ENCODE measurements around the gene ANGPTL8. TPM values are rescaled to one million over a fixed set of nuclear protein-coding genes. Genes with fewer than 3 reads are reported as not detected.
A peak's percentile ranks its signal among the peaks of the same experiment; 100 is the strongest.

ANGPTL8 gene
- total and polyA plus RNA-seq, 2 of the 13 experiments (the other 11 are each of a cell fraction or from before 2014, with no cell fraction given) = 27.3 to 243 TPM

DNA sequence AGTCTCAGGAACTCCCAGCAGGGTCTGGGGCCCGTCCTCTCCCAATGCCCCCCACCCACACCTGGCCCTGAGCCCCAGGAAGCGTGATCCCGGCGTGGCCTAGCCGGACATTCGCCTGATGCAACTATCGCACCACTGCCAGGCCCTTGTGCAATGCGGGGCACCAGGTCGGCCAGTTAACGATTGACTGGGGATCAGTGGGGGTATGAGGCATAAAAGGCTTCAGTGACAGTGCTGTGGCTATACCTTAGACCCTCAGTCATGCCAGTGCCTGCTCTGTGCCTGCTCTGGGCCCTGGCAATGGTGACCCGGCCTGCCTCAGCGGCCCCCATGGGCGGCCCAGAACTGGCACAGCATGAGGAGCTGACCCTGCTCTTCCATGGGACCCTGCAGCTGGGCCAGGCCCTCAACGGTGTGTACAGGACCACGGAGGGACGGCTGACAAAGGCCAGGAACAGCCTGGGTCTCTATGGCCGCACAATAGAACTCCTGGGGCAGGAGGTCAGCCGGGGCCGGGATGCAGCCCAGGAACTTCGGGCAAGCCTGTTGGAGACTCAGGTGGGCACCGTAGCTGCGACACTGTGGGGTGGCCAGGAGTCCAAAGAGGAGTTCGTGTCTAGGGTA lies at the start of gene ANGPTL8 (continued):
- TF ChIP-seq, protein P1, sequence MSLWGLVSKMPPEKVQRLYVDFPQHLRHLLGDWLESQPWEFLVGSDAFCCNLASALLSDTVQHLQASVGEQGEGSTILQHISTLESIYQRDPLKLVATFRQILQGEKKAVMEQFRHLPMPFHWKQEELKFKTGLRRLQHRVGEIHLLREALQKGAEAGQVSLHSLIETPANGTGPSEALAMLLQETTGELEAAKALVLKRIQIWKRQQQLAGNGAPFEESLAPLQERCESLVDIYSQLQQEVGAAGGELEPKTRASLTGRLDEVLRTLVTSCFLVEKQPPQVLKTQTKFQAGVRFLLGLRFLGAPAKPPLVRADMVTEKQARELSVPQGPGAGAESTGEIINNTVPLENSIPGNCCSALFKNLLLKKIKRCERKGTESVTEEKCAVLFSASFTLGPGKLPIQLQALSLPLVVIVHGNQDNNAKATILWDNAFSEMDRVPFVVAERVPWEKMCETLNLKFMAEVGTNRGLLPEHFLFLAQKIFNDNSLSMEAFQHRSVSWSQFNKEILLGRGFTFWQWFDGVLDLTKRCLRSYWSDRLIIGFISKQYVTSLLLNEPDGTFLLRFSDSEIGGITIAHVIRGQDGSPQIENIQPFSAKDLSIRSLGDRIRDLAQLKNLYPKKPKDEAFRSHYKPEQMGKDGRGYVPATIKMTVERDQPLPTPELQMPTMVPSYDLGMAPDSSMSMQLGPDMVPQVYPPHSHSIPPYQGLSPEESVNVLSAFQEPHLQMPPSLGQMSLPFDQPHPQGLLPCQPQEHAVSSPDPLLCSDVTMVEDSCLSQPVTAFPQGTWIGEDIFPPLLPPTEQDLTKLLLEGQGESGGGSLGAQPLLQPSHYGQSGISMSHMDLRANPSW (CRISPR knock-in tag; IDR thresholded peaks at IDR 0.05; ENCODE audit: borderline replicate concordance) = peak; percentile 77; the same call in 1 of the 2 replicates
- TF ChIP-seq MEIS1 (CRISPR knock-in tag; IDR thresholded peaks at IDR 0.05; ENCODE audit: borderline replicate concordance) = 0 out of 2 replicates have a peak, but pooled peaks have one; percentile 79
- peak; percentile 75 for TF ChIP-seq ZNF781 (CRISPR knock-in tag; IDR thresholded peaks at IDR 0.05; ENCODE audit: borderline replicate concordance, not compliant biosample characterization)
- peak; percentile 70 for TF ChIP-seq ISL2 (CRISPR knock-in tag; IDR thresholded peaks at IDR 0.05)
- peak; percentile 96 for TF ChIP-seq NCOA1 (CRISPR knock-in tag; IDR thresholded peaks at IDR 0.05)
- TF ChIP-seq ZNF576 (CRISPR knock-in tag; IDR thresholded peaks at IDR 0.05) = peak; percentile 81; the same call in 1 of the 2 replicates
- TF ChIP-seq REST (IDR thresholded peaks at IDR 0.05; ENCODE audit: borderline replicate concordance in 1 of 2, low read depth in 1 of 2, low read length in 2 of 2) = peak in 1 of 2 experiments; percentile 77; a peak in 2 of 4 replicates
- peak; percentile 51; the same call in 1 of the 2 replicates for TF ChIP-seq SIX1 (CRISPR knock-in tag; IDR thresholded peaks at IDR 0.05; ENCODE audit: borderline replicate concordance)
- no peak for TF ChIP-seq ATF1 (CRISPR knock-in tag; IDR thresholded peaks at IDR 0.05)
- peak; percentile 88 for TF ChIP-seq ZNF563 (CRISPR knock-in tag; IDR thresholded peaks at IDR 0.05)
- no peak for TF ChIP-seq ZNF776 (CRISPR knock-in tag; IDR thresholded peaks at IDR 0.05)
- TF ChIP-seq GFI1 (CRISPR knock-in tag; IDR thresholded peaks at IDR 0.05; ENCODE audit: borderline replicate concordance) = peak; percentile 77; the same call in 1 of the 2 replicates
- TF ChIP-seq SMARCC2 (IDR thresholded peaks at IDR 0.05) = no peak
- TF ChIP-seq POLR2AphosphoS5 (IDR thresholded peaks at IDR 0.05; ENCODE audit: low read depth, low read length) = peak; percentile 98
- peak; percentile 99 for TF ChIP-seq HIC2 (CRISPR knock-in tag; IDR thresholded peaks at IDR 0.05; ENCODE audit: low read depth)
- 0 out of 2 replicates have a peak, but pooled peaks have one; percentile 29 for TF ChIP-seq HOXA7 (CRISPR knock-in tag; IDR thresholded peaks at IDR 0.05)
- TF ChIP-seq, protein P2, sequence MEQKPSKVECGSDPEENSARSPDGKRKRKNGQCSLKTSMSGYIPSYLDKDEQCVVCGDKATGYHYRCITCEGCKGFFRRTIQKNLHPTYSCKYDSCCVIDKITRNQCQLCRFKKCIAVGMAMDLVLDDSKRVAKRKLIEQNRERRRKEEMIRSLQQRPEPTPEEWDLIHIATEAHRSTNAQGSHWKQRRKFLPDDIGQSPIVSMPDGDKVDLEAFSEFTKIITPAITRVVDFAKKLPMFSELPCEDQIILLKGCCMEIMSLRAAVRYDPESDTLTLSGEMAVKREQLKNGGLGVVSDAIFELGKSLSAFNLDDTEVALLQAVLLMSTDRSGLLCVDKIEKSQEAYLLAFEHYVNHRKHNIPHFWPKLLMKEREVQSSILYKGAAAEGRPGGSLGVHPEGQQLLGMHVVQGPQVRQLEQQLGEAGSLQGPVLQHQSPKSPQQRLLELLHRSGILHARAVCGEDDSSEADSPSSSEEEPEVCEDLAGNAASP (CRISPR knock-in tag; IDR thresholded peaks at IDR 0.05; ENCODE audit: borderline replicate concordance) = peak; percentile 90; the same call in 1 of the 2 replicates
- TF ChIP-seq KMT2B (CRISPR knock-in tag; IDR thresholded peaks at IDR 0.05) = peak; percentile 76
- peak; percentile 86; the same call in 1 of the 2 replicates for TF ChIP-seq ZNF558 (CRISPR knock-in tag; IDR thresholded peaks at IDR 0.05; ENCODE audit: borderline replicate concordance)

Measured in HepG2 (cell line).